Dedifferentiated amniotic fluid mesenchymal stem cell (primary cell): ENCODE results near the gene PTPN6.

Experiments used
- DNase-seq: peaks from one replicate; pipeline ENCODE4 v3.0.0-alpha.2; 2016; ENCODE audit errors: extremely low spot score

Gene PTPN6

DNA sequence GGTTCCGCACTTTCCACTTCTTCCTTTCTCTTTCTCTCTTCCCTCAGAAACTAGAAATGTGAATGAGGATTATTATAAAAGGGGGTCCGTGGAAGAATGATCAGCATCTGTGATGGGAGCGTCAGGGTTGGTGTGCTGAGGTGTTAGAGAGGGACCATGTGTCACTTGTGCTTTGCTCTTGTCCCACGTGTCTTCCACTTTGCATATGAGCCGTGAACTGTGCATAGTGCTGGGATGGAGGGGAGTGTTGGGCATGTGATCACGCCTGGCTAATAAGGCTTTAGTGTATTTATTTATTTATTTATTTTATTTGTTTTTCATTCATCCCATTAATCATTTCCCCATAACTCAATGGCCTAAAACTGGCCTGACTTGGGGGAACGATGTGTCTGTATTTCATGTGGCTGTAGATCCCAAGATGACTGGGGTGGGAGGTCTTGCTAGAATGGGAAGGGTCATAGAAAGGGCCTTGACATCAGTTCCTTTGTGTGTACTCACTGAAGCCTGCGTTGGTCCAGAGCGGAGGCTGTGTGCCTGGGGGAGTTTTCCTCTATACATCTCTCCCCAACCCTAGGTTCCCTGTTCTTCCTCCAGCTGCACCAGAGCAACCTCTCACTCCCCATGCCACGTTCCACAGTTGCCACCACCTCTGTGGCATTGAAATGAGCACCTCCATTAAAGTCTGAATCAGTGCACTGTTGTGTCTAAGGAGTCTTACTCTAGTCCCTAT is 28.0 kb upstream of the PTPN6 start:
- no peak for DNase-seq

DNA sequence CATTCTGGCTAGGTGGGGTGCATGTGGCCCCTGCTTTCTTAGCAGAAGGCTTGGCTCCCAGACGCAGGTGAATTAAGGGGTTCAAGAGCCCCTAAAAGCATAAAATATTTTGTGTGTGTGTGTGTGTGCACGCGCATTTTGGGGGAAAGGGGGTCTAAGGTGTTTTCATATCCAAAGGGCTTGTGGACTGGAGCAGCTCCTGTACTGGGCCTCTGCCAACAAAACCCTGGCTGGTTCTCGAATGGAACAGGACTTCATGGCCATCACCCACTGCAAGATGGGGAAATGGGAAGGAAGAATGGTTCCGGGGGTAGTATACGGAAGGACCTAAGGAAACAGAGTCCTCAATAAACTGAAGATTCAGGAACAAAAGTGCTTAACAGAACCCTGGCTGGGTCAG is 27.3 kb upstream of the PTPN6 start:
- DNase-seq = no peak

DNA sequence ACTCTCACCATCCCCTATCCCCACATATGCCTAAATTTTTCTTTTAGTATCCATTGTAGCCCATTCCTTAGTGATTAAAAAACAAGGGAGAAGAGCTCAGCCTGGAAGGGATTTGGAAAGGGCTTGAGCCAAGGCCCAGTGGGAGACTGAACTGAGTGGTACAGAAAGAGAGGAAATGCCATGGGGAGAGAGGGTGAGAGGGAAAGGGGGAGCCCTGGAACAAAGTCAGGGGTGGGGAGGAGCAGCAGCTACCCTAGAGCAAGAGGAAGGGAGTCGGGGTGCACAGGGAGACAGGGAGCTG is 26.0 kb upstream of the PTPN6 start:
- DNase-seq = no peak

DNA sequence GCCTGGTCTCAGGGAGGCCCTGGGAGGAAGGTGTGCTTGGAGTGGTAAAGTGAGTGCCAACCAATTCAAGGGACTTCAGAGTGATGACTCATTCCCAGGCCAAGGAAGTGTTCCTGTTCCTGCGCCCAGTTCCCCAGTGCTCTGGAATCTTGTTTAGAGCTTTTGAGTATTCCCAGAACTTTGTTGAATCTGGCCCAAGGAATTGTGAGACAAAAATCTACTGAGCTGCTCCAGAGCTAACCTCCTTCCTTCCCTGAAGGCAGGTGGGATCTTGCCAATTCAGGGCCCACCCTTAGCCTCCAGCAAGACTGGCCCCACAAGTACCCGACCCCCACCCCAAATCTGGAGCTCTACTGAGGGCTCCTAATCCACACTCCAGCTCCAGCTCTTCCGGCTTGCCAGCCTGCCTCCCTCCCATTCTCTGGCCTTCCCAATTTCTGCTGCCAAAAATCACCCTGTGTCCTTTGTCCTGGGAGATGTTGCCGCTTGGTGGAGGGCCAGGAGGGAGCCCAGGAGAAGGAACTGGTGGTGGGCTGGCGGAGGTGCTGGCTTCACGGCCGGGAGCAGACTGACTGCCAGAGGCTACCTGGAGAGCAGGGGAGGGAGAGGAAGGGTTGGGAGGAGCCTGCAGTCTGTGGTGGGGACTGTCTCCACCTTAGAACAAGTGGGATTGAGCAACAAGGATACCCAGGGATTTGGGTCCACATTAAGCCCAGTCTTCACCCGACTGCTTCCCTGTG is 25.4 kb upstream of the PTPN6 start:
- peak; percentile 81 for DNase-seq

DNA sequence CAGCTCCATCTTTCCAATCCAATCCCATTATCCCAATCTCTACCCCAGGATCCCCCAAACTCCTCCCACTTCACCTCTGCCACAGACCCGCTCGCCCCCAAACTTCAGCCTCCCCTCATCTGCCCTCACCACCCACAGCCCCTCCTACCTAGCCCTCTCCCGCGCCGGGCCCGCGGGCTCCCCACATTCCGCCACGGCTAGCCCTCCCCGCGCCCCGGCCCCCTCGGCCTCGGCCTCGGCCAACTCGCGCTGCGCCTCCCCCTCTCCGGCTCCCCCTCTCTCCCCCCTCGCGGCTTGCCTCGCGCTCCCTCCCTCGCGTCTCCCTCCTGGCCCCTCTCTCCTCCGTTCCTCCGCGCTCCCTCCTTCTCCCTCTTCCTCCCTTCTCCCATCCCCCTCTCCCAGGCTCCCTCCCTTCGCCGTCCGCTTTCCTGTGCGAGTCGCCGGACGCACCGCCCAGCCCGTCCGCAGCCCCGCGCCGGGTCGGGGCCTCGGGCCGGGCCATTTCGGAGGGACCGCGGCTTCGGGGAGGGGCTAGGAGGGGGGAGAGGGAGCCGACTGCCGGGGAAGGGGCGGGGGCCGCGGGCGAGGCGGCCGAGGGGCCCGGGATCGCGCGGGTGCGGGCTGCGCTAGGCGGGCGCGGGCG is 23.7 kb upstream of the PTPN6 start, which contains the start of gene ATN1:
Gene ATN1 (plus strand): TSS at position 581 of the 643 bp plus-strand sequence. CDS start 6,043 bp downstream, outside the sequence.
- DNase-seq = peak; percentile 61

DNA sequence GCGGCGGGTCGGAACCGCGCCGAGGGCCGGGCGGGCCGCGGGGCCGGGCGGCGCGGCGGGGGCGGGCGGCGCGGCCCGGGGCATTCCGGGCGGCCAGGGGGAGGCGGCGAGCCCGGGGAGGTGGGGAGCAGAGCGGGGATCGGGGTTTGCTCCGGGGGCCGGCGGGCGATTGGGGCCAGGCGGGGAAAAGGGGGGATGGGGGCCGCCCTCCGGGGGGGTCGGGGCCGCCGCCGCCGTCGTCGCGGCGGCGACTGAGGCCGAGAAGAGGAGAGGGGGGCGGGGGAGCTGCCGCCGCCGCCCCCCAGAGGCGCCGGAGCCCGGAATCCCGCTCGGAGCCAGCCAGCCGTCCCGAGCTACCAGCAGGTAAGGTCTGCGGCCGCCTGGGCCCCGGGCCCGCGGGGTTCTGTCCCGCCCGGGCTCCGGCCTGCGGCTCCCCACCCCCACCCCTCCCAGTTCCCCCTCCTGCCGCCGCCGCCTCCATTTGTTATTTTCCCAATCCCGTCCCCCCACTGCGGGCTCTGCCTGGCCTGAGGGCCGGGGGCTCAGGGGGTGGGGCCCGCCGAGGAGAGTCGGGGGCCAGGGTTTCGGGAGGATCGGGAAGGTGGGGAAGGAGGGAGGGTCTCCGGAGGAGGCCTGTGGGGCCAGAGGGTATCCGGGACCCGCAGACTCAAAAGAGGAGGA is 23.0 kb upstream of the PTPN6 start:
- DNase-seq = no peak

DNA sequence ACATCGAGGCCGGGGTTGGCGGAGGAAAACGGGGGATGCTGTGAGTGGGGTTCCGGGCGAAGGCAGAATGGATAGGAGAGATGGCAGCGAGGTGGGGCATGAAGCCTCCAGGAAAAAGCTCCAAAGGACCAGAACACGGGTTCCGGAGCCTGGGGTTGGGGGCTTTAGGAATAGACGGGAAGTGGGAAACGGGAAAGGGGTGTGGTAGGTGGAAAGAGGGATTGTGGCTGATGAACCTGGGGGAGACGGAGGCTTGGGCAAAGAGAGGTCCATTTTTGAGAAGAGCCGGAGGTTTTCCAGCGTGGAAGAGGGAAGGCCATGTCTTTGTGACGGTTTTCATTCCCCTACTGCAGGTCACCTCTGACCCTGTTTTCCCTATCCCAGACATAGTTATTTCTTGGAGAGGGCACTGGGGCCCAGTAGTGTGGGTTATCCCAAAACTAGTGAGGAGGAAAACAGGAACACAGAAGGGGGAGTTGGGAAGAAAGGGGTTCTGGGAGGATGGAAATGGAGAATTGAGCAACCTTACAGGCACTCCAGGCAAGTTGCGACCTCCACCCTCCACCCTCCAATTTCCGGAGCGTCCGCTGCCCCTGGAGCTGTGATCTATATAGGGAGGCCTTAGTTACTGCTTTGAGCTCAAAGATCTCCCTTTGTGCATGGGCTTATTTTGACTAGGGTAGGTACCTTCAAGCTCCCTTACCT is 22.3 kb upstream of the PTPN6 start:
- DNase-seq = no peak

DNA sequence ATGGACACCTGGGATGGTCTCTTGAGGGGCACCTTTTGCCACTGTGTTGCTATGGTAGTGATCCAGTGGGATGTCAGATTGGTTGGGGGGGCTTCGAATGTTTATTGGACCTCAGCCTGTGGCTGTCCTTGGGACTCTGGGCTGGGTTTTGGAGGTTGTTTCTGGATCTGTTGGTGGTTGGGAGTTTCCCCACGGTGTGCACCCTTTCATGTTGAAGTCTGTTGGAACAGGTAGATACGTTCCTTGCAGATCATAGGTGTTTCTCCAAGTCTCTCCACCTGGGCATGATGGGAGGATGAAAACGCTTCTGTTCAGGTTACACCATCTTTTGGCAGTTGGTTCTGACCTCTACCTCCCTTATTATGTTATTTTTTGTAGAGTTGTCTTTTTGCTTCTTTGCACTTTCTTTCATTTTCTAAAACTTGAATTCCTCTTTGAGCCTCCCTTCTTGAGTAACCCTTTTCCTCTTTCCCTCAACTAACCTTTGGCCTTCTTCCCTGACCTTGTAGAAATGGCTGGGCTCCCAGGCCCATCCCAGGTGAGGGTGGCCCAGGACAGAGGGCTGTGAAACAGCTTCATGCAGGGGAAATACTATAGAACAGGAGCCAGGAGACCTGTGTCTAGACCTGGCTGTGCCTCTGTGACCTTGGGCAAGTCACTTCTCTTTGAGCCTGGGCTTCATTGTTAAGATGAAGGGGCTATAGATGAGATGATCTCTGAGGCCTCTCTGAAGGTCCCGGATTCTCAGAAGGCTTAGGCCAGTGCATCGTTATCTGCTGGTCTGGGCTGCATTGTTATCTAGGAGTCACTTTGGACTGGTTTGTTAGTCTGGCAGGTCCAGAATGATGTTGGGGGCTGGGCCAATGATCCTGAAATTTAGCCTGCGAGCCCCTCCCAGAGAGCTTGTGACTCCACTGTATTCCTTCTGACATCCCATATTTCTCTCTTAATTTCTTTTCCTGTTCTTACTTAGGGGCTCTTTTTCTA is 21.4 kb upstream of the PTPN6 start:
- DNase-seq = no peak

DNA sequence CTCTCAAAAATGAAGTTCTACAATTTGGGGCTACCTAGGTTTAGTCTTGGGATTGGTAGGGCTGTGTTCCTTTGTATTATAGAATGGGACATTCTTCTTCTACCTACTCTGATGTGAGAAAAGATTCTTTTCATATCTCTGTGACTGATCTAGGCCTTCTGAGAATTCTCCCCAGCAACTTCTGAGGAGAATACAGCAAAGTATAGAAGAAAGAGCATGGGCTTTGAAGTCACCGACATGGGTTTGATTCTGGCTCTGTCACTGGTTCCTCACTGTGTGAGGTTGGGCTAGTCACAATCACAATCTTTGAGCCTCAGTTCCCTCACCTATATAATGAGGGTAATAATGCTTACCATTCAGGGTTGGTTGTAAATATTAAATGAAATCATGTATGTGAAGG is 18.4 kb upstream of the PTPN6 start:
- DNase-seq = no peak

DNA sequence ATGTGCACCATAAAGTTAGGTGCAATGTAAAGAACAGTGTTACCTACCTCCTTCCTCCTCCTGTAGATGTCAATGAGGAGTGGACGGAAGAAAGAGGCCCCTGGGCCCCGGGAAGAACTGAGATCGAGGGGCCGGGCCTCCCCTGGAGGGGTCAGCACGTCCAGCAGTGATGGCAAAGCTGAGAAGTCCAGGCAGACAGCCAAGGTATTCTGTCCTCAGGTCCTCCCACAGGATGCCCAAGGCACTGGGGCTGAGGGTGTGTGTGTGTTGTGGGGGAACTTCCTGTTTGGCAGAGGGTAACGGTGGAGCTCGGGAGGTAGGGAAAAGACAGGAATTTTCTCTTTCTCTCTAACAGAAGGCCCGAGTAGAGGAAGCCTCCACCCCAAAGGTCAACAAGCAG is 17.0 kb upstream of the PTPN6 start:
- DNase-seq = no peak

DNA sequence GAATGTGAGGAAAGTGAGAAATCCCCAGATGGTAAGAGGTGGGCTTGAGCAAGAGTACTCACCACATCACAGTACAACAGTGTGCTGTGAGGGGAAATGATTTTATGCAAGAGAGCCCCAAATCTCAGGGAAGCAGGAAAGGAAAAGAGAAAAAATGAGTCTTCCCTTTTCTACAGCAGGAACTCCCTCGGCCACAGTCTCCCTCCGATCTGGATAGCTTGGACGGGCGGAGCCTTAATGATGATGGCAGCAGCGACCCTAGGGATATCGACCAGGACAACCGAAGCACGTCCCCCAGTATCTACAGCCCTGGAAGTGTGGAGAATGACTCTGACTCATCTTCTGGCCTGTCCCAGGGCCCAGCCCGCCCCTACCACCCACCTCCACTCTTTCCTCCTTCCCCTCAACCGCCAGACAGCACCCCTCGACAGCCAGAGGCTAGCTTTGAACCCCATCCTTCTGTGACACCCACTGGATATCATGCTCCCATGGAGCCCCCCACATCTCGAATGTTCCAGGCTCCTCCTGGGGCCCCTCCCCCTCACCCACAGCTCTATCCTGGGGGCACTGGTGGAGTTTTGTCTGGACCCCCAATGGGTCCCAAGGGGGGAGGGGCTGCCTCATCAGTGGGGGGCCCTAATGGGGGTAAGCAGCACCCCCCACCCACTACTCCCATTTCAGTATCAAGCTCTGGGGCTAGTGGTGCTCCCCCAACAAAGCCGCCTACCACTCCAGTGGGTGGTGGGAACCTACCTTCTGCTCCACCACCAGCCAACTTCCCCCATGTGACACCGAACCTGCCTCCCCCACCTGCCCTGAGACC is 15.6 kb upstream of the PTPN6 start:
- no peak for DNase-seq

DNA sequence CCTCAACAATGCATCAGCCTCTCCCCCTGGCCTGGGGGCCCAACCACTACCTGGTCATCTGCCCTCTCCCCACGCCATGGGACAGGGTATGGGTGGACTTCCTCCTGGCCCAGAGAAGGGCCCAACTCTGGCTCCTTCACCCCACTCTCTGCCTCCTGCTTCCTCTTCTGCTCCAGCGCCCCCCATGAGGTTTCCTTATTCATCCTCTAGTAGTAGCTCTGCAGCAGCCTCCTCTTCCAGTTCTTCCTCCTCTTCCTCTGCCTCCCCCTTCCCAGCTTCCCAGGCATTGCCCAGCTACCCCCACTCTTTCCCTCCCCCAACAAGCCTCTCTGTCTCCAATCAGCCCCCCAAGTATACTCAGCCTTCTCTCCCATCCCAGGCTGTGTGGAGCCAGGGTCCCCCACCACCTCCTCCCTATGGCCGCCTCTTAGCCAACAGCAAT is 14.9 kb upstream of the PTPN6 start:
- DNase-seq = no peak

DNA sequence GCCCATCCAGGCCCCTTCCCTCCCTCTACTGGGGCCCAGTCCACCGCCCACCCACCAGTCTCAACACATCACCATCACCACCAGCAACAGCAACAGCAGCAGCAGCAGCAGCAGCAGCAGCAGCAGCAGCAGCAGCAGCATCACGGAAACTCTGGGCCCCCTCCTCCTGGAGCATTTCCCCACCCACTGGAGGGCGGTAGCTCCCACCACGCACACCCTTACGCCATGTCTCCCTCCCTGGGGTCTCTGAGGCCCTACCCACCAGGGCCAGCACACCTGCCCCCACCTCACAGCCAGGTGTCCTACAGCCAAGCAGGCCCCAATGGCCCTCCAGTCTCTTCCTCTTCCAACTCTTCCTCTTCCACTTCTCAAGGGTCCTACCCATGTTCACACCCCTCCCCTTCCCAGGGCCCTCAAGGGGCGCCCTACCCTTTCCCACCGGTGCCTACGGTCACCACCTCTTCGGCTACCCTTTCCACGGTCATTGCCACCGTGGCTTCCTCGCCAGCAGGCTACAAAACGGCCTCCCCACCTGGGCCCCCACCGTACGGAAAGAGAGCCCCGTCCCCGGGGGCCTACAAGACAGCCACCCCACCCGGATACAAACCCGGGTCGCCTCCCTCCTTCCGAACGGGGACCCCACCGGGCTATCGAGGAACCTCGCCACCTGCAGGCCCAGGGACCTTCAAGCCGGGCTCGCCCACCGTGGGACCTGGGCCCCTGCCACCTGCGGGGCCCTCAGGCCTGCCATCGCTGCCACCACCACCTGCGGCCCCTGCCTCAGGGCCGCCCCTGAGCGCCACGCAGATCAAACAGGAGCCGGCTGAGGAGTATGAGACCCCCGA is 14.3 kb upstream of the PTPN6 start:
- DNase-seq = no peak

DNA sequence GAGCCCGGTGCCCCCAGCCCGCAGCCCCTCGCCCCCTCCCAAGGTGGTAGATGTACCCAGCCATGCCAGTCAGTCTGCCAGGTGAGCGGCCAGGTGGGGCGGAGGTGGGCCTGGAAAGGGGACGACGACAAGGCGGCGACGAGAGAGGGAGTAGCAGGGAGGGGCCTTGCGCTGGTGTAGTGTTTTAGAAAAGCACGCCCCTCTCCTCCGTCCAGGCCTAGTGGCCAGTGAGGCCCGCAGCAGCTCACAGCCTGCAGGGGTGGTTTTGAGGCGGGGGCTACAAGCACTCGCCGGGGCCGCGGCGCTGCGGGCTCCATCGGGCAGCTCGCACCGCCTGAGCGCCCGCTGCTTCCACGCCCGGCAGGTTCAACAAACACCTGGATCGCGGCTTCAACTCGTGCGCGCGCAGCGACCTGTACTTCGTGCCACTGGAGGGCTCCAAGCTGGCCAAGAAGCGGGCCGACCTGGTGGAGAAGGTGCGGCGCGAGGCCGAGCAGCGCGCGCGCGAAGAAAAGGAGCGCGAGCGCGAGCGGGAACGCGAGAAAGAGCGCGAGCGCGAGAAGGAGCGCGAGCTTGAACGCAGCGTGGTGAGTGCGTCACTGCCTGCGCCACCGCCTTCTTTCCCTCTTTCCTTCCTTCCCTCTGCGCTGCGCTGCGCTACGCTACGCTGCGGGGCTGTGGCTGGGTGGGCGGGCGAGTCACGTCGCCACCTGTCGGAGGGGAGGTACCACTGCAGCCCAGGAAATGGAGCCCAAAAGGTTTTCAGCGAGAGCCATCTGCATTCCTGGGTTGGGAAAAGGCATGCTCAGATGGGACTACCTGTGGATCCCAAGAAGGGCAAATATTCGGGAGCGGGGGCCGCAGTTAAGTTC is 13.4 kb upstream of the PTPN6 start:
- DNase-seq = peak; percentile 89

DNA sequence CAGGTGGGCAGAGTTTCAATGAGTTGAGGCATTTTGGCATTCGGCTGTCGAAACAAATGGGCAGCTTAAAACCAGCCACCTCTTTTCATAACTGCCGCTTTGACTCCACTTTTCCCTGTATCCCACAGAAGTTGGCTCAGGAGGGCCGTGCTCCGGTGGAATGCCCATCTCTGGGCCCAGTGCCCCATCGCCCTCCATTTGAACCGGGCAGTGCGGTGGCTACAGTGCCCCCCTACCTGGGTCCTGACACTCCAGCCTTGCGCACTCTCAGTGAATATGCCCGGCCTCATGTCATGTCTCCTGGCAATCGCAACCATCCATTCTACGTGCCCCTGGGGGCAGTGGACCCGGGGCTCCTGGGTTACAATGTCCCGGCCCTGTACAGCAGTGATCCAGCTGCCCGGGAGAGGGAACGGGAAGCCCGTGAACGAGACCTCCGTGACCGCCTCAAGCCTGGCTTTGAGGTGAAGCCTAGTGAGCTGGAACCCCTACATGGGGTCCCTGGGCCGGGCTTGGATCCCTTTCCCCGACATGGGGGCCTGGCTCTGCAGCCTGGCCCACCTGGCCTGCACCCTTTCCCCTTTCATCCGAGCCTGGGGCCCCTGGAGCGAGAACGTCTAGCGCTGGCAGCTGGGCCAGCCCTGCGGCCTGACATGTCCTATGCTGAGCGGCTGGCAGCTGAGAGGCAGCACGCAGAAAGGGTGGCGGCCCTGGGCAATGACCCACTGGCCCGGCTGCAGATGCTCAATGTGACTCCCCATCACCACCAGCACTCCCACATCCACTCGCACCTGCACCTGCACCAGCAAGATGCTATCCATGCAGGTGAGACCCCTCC is 12.6 kb upstream of the PTPN6 start:
- no peak for DNase-seq

DNA sequence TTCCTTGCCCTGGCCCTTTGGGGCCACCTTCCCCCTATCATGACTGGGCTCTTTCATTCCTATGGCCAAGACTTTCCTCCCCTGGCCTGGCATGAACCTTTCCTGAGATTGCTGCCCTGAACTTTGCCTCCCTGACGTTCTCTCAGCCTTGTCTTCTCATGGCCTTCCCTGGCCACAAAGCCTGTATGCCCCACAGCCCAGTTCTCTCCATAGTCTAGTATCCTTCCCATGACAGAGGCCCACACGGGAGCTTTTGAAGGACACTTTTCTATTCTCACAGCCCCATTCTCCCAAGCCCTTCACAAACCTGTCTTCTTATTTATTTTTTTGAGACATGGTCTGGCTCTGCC is 12.0 kb upstream of the PTPN6 start:
- DNase-seq = no peak

DNA sequence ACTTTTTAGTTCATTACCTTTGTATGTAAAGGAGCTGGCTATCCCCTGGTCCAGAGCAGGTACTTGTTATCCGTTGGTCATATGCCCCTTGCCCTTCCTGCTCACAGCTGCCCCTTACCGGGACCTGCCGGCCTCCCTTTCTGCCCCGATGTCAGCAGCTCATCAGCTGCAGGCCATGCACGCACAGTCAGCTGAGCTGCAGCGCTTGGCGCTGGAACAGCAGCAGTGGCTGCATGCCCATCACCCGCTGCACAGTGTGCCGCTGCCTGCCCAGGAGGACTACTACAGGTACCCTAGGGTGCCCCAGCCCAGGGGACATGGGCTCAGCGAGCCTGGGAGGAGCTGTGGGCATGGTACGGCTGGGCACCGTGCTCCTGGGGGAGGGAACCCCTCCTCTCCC is 9.9 kb upstream of the PTPN6 start:
- DNase-seq = no peak
